ENCODE data around the gene NUCB2.

The NUCB2 gene

GRCh38 chr11:17343907-17344306, 67.4 kb downstream of the NUCB2 start:
- DNase-seq: peak; percentile 27

- no peak for DNase-seq
These were observed 71.1 kb downstream of the NUCB2 start for GRCh38 chr11:17347676-17348075.

DNA sequence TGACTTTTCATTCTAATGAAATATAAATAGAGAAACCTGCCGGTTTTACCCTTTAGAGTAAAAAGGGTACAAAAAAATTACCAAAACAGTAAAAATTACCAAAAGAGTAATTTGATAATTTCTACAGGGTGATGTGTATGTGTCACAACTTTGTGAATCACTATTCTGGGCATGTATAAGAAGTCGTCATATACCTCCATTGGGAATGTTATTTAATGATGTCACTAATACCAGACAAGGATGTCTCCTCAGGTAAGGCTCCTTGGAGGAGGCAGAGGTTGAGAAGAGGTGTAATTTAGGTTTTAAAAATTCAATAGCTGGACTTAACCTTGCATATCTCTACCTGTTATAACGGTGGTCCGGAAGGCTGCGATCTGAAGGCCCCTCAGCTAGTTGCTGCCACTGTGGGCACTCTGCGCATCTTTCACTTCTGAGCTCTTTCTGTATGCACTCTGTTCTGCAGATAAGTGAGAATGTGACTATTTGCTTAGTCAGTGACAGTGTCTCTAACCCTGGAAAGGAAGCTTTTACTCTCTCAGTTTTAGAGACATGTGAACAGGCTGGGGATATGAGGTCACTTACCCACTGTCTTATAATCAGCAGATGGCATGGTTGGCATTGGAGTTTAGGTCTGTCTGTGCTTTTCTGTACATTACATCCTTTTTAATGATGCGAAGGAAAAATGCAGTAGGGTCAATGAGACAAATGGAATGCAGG, 74.1 kb downstream of the NUCB2 start:
- DNase-seq: peak; percentile 33

- DNase-seq: peak; percentile 65
These were observed 74.6 kb downstream of the NUCB2 start for GRCh38 chr11:17351172-17351509.

- peak; percentile 76 for DNase-seq
These were observed 75.1 kb downstream of the NUCB2 start, which contains the start of gene NCR3LG1 for GRCh38 chr11:17351510-17352176. Gene NCR3LG1 (plus strand): TSS chr11:17351800. CDS start chr11:17351970, 170 bp downstream.

- peak; percentile 87 for DNase-seq
These were observed 76.6 kb downstream of the NUCB2 start for GRCh38 chr11:17352950-17353820.

- DNase-seq: peak; percentile 38
These were observed 77.5 kb downstream of the NUCB2 start for GRCh38 chr11:17353821-17354600.

DNA sequence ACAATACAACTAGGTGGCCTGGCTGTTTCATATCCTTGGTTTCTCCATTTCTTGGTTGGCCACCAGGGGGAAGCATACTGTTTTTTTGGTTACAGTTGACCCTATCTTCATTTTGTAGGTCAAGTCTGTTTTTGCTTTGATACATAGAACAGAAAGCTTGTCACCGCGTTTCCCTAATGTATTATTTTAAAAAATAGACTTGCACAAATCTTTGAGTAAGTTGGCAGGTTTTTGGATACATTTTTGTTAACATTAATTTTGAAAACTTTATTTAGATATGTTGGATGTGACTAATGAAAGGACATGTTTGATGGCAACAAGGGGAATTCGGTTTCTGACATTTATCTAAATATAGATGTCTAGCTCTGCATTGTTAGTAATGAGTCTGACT, 78.1 kb downstream of the NUCB2 start:
- peak; percentile 93 for DNase-seq

- DNase-seq: no peak
These were observed 90.0 kb downstream of the NUCB2 start for GRCh38 chr11:17366495-17366894.

DNA sequence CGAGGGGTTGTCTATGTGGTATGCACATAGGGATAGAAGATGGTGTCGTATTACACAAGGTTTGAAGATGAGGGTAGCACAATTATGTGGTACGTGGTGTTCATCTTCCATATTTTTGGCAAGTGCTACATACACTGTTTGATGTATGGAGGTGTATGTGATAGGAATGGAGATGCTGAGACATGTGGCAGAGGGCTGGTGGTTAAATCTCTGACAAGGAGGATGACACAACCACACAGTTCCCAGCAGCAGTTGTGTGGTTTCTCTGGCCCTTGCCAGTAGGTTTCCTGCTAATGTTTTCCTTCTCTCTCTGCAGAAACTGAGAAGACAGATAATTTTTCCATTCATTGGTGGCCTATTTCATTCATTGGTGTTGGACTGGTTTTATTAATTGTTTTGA, 92.0 kb downstream of the NUCB2 start:
- no peak for DNase-seq

DNA sequence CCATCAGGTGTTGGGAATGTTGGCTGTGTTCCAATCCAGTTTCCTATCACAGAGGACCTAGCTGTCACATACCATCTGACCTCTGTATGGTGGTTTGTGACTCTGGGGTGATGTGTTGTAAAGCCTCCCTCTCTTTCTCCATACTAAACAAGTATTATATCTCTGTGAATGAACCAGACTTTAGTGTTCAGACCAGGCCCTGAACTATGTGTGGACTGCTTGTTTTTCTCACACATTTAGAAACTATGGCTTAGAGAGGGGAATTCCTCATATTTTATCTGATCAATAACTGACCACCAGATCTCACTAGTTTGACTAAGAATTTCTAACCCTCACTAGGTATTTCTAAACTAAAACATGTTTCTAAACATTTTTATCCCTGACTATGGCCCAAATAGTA, 92.6 kb downstream of the NUCB2 start:
- DNase-seq: no peak

GRCh38 chr11:17369684-17370243, 93.2 kb downstream of the NUCB2 start:
- no peak for DNase-seq

DNA sequence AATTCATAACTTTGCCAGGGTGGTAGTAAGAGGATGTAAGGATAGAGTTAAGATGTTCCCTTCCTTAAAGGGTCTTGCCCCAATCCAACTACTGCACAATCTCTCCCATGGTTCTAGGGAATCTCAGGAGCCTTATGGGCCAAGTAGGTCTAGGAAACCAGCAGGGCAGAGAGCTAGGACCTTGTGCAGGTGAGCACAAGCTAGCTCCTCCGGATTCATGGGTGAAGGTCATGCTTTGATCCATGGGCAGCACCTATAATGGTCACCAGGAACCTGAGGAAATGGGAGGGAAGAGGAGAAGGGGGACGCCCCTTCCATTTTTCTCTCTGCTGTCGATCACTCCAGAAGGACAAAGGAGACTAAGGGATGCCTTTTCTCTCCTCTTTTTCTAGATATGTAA, 95.1 kb downstream of the NUCB2 start:
- DNase-seq: peak; percentile 39

DNA sequence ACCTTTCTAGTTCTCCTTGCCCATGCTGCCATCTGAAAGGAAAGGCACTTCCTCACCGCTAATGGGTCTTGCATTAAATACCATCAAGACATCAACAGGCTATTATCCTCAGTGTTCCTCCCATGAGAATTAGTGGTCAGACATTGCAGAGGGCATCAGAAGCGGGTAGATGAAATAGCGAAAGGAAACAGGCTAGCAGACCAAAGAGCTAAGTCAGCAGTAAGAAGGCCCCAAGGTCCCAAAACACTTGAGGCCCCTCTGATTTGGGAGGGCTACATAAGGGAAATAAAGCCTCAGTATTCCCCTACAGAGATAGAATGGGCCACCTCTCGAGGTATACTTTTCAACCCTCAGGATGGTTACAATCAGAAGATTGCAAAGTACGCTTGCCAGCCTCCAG, 99.0 kb downstream of the NUCB2 start:
- no peak for DNase-seq

DNA sequence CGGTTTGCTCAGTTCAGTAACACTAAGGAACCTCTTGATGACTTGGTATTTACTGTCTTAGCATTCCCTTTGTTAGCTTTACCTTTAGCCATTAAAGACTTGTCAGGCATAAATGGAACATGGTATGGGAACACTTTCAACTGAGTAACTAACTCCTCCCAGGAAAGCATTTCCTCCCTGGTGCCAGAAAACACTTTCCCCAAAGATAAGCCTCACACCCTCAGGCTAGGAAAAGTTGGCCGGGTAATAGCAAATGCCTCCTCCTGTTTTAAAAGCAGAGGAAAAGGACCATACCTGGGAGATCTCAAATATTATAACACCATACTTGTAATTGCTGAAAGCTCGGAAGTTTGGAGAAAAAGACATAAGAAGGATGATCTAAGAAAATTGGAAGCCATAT, 100.0 kb downstream of the NUCB2 start:
- no peak for DNase-seq

GRCh38 chr11:17378655-17379054, 102.1 kb downstream of the NUCB2 start:
- no peak for DNase-seq

- DNase-seq: no peak
These were observed 103.0 kb downstream of the NUCB2 start for GRCh38 chr11:17379383-17380180.

DNA sequence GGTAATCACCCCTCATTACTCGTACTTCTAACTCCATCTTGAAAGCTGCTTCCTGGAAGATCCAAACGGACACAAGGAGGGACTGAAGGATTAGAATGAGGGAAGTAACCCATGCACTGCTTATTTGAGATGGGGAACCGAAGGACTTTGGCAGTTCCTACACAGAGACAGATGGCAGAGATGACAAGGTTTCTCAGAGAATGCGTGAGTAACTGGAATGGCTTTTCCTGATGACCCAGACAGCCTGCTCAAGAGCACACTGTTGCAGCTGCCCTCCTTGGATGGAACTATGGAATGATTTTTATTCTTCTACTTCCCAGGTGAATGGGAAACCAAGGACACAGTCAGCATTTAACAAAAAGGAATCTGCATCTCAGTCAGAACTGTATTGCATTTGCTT, 104.6 kb downstream of the NUCB2 start:
- no peak for DNase-seq
